Breast epithelium (tissue), 4 donors: ENCODE data around the gene RTP3. TPM values are rescaled to one million over a fixed set of nuclear protein-coding genes. Genes with fewer than 3 reads are reported as not detected.

ENCODE experiments used
- DNase-seq, 2 donors: peaks; one replicate each; pipeline ENCODE4 v3.0.0-alpha.2; 2019; ENCODE audit warnings: low spot score in 2 of 2
- H3K27ac ChIP-seq, 2 donors: fragments of 200-600 bp; sonication (generic) in 1 of 2; one replicate each; pipeline ENCODE4 v1.5.1; 2016 to 2019; ENCODE audit warnings: mild to moderate bottlenecking in 1 of 2
- H3K27me3 ChIP-seq, 2 donors: fragments of 200-600 bp; sonication (generic) in 1 of 2; one replicate each; pipeline versions ENCODE4 v1.5.1 to v1.6.0; 2017 to 2019; ENCODE audit warnings: control low read depth in 1 of 2, mild to moderate bottlenecking in 1 of 2
- H3K36me3 ChIP-seq: fragments of 200-600 bp; one replicate; pipeline ENCODE4 v1.5.1; 2019
- H3K4me1 ChIP-seq, 2 donors: fragments of 200-600 bp; sonication (generic); one replicate each; pipeline ENCODE4 v1.5.1; 2016 to 2019; ENCODE audit warnings: control low read depth in 1 of 2
- H3K4me3 ChIP-seq, 3 donors: fragments of 200-600 bp; sonication (generic); 1 replicate in 2 of 3; 2 replicates in 1 of 3; pipeline ENCODE4 v1.5.1; 2016 to 2019; ENCODE audit warnings: mild to moderate bottlenecking in 3 of 3, moderate library complexity in 2 of 3
- H3K9me3 ChIP-seq, 2 donors: fragments of 200-600 bp; sonication (generic) in 1 of 2; one replicate each; pipeline ENCODE4 v1.5.1; 2016 to 2019; ENCODE audit warnings: control low read depth in 1 of 2
- CTCF ChIP-seq, 3 donors: fragments of 450-650 bp; IDR thresholded peaks; one replicate each; pipeline ENCODE4 v1.5.1; 2016 to 2017; ENCODE audit warnings: antibody characterized with exemption in 3 of 3, mild to moderate bottlenecking in 3 of 3, moderate library complexity in 3 of 3
- POLR2A ChIP-seq: fragments of 450-650 bp; IDR thresholded peaks from one replicate; pipeline ENCODE4 v1.6.1; 2016; ENCODE audit warnings: antibody characterized with exemption, mild to moderate bottlenecking, moderate library complexity
- POLR2AphosphoS5 ChIP-seq, 3 donors: sonication (generic); formaldehyde crosslinking; IDR thresholded peaks; one replicate each; pipeline ENCODE4 v1.6.1; 2017; ENCODE audit warnings: antibody characterized with exemption in 3 of 3
- intact Hi-C: fragments of 100-400 bp; cut with DNase I; formaldehyde crosslinking; loops from one replicate; pipeline ENCODE4 v1.15.1; 2023; ENCODE audit warnings: low total_unique reads
- total RNA-seq, 3 donors: library from RNA; depleted of rRNA; stranded (reverse); fragments of >200 nt; gene quantifications; one replicate each; pipeline ENCODE4 v1.1.0, GENCODE V29; 2016

Gene RTP3
- total RNA-seq, 3 donors from 2014 or later, result not detected

GRCh38 chr3:46488735-46489361 is 8.9 kb upstream of the RTP3 start:
- Histone ChIP-seq H3K36me3 (no peaks in the 10 kb centered on the region), H3K4me3 (no peak overlapping the region), H3K4me1 (no peaks in the 10 kb centered on the region), H3K27ac (no peak overlapping the region), H3K27me3 (no peaks in the 10 kb centered on the region), H3K9me3 (no peaks in the 10 kb centered on the region)
- DNase-seq, result peak; percentile 75 to 87
- intact Hi-C loops, result no loop called here
- TF ChIP-seq POLR2AphosphoS5 (IDR thresholded peaks at IDR 0.05) (peak in 2 of 3 donors; percentile 18 to 52), POLR2A (no peak), CTCF (IDR thresholded peaks at IDR 0.05) (peak; percentile 70 to 97 (median 97))

DNA sequence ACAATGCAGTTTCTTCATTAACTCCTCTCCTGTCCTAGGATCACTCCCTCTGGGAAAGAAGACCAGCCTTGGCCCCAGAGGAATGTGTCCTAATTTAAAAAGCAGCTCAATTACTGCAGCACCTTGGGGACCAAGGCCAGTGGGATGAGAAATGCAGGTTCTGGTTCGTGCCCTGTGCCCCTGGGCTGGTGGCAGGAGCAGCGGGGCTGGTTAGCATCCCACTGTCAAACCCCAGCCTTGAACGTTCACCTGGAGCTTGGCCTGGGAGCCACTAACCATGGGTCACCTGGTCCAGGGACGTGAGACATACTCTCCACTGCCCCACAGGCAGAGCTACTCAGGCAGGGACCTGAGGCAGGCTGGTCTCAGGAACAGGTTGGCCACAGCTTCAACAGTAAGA is 8.4 kb upstream of the RTP3 start:
- Histone ChIP-seq H3K4me3 (no peak overlapping the region), H3K4me1 (no peaks in the 10 kb centered on the region), H3K27ac (no peak overlapping the region), H3K27me3 (no peaks in the 10 kb centered on the region), H3K36me3 (no peaks in the 10 kb centered on the region), H3K9me3 (no peaks in the 10 kb centered on the region)
- TF ChIP-seq POLR2AphosphoS5 (IDR thresholded peaks at IDR 0.05) (no peak), CTCF (IDR thresholded peaks at IDR 0.05) (no peak), POLR2A (no peak)
- intact Hi-C loops, result no loop called here
- DNase-seq, result no peak

- Histone ChIP-seq H3K27me3 (no peaks in the 10 kb centered on the region), H3K9me3 (no peaks in the 10 kb centered on the region), H3K4me3 (no peak overlapping the region), H3K27ac (no peak overlapping the region), H3K4me1 (no peaks in the 10 kb centered on the region), H3K36me3 (no peaks in the 10 kb centered on the region)
- intact Hi-C loops, result no loop called here
- DNase-seq, result no peak
- TF ChIP-seq POLR2A, result no peak
- no peak for TF ChIP-seq CTCF (IDR thresholded peaks at IDR 0.05)
- TF ChIP-seq POLR2AphosphoS5 (IDR thresholded peaks at IDR 0.05), result no peak
Measured at GRCh38 chr3:46489875-46490274, 7.9 kb upstream of the RTP3 start.

- no peak overlapping the region for H3K4me3 ChIP-seq
- H3K9me3 ChIP-seq, result no peaks in the 10 kb centered on the region
- no peaks in the 10 kb centered on the region for H3K36me3 ChIP-seq
- intact Hi-C loops, result no loop called here
- no peaks in the 10 kb centered on the region for H3K4me1 ChIP-seq
- TF ChIP-seq POLR2A (no peak), POLR2AphosphoS5 (IDR thresholded peaks at IDR 0.05) (no peak), CTCF (IDR thresholded peaks at IDR 0.05) (no peak)
- H3K27ac ChIP-seq, result no peak overlapping the region
- no peaks in the 10 kb centered on the region for H3K27me3 ChIP-seq
- no peak for DNase-seq
Measured at GRCh38 chr3:46490338-46491084, 7.3 kb upstream of the RTP3 start.
